Measurements from ENCODE around the gene TRNAU1AP.
"Not testable (repeated sequence)": the region's sequence is repeated elsewhere in the genome, so short reads cannot be mapped to it uniquely, and the experiment has no call there.

The TRNAU1AP gene

DNA sequence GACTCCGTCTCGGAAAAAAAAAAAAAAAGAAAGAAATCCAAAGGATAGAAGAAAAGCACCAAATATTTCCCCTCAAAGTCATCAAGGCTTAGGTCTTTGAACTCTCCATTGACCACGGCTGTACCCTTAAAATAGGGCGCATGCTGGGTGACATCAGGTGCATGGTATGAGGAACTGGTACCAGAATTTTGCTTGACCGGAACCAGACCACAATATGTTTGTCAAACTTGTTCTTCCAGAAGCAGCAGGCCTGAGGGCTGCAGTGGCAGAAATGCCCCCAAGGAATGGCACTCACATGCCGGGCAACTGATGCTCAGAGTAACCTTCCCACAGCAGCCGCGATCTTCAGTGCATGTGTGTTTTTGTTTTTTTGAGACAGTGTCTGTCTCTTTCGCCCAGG is 26.0 kb upstream of the TRNAU1AP start:
- DNase-seq (ENCODE audit: low spot score): no peak
- TF ChIP-seq, protein P1, sequence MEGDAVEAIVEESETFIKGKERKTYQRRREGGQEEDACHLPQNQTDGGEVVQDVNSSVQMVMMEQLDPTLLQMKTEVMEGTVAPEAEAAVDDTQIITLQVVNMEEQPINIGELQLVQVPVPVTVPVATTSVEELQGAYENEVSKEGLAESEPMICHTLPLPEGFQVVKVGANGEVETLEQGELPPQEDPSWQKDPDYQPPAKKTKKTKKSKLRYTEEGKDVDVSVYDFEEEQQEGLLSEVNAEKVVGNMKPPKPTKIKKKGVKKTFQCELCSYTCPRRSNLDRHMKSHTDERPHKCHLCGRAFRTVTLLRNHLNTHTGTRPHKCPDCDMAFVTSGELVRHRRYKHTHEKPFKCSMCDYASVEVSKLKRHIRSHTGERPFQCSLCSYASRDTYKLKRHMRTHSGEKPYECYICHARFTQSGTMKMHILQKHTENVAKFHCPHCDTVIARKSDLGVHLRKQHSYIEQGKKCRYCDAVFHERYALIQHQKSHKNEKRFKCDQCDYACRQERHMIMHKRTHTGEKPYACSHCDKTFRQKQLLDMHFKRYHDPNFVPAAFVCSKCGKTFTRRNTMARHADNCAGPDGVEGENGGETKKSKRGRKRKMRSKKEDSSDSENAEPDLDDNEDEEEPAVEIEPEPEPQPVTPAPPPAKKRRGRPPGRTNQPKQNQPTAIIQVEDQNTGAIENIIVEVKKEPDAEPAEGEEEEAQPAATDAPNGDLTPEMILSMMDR (IDR thresholded peaks at IDR 0.05; ENCODE audit: extremely low read depth, missing control alignments): no peak

DNA sequence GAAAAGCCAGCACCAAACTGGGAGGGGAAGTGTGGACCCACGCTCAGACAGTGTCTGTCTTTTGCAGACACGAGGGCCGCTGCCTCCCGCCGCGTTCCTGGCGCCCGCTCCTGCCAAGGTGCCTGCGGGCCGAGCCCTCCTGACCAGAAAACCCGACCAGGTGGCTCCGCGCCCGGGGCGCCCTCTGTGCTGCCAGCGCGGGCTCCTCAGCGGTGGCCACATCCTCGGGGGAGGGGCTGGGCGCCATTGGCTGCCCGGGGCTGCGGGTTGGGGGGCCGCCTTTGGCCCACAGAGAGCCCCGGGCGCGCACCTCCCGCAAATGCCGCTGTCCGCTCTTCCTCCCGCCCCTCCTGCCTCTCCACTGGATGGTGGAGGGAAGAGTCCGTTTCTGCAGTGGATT is 22.4 kb upstream of the TRNAU1AP start:
- peak; percentile 7 for DNase-seq (ENCODE audit: low spot score)
- TF ChIP-seq, protein P1 (IDR thresholded peaks at IDR 0.05; ENCODE audit: extremely low read depth, missing control alignments): no peak

DNA sequence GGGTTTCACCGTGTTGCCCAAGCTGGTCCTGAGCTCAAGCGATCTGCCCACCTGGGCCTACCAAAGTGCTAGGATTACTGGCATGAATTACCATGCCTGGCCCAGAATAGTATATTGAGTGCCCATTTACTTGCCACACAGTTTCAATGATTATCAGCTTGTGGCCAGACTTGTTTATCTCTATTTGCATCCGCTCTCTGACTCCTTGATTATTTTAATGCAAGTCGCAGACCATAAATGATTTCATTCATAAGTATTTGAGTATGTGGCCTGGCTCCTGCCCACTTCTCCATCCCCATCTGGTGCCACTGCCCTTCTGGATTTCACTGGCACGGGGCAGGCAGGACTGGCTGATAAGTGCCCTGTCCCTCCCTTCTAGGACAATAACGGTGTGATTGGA is 18.2 kb upstream of the TRNAU1AP start:
- DNase-seq (ENCODE audit: low spot score): peak; percentile 3
- TF ChIP-seq, protein P1 (IDR thresholded peaks at IDR 0.05; ENCODE audit: extremely low read depth, missing control alignments): no peak

DNA sequence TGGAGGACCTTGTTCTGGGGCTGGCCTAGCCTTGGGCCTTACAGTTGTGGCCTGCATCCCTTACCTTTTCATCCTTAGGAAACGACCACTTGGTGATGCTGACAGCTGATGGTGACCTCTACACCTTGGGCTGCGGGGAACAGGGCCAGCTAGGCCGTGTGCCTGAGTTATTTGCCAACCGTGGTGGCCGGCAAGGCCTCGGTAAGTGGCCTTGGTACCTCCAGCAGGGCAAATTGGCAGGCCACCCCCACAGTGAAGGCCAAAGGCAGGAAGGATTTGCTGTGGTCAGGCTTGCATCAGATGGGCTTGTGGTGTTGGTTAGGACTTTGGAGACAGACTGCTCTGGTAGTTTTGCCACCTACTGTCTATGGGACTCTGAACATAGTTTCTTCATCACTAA is 17.7 kb upstream of the TRNAU1AP start:
- DNase-seq (ENCODE audit: low spot score): peak; percentile 10
- TF ChIP-seq, protein P1 (IDR thresholded peaks at IDR 0.05; ENCODE audit: extremely low read depth, missing control alignments): no peak

DNA sequence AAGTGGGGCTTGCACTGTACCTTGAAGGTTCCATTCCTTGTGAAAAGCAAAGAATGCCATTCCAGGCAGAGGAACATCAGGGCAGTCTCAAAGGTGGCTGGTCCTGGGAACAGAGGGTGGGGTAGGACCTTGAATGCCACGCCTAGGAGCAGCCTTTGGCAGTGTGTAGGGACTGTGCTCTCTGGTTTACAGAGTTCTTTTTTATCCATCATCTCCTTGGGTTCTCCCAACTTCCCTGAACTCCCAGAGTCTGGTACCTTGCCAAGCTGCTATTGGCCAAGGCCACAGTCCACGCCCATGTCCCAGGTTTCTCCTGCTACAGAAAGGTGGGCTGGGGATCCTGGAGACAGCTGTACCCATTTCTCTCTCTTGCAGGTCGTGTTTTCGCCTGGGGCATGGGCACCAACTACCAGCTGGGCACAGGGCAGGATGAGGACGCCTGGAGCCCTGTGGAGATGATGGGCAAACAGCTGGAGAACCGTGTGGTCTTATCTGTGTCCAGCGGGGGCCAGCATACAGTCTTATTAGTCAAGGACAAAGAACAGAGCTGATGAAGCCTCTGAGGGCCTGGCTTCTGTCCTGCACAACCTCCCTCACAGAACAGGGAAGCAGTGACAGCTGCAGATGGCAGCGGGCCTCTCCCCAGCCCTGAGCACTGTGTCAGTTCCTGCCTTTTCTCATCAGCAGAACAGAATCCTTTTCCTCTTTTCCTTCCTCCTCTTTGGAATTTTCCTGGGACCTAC is 15.3 kb upstream of the TRNAU1AP start:
- TF ChIP-seq, protein P1 (IDR thresholded peaks at IDR 0.05; ENCODE audit: extremely low read depth, missing control alignments): no peak
- no peak for DNase-seq (ENCODE audit: low spot score)

DNA sequence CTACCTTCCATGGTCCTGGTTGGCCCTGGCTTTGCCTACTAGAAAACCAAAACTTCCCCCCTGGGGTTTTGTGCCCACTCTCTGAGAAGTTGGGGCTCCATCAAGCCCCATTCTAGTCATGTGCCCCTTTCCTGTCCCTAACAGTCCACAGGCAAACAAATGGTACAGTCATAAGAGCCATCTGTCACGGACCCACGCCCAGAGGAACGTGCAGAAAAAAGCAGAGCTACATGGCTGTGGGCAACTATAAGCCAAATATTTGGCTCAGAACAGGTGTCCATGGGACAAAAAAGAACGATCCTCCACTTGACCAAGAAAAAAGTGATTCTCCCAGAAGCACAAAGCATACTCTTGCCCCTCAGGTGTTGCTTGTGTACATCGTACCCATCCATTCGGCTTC is 14.6 kb upstream of the TRNAU1AP start:
- DNase-seq (ENCODE audit: low spot score): no peak
- TF ChIP-seq, protein P1 (IDR thresholded peaks at IDR 0.05; ENCODE audit: extremely low read depth, missing control alignments): no peak

DNA sequence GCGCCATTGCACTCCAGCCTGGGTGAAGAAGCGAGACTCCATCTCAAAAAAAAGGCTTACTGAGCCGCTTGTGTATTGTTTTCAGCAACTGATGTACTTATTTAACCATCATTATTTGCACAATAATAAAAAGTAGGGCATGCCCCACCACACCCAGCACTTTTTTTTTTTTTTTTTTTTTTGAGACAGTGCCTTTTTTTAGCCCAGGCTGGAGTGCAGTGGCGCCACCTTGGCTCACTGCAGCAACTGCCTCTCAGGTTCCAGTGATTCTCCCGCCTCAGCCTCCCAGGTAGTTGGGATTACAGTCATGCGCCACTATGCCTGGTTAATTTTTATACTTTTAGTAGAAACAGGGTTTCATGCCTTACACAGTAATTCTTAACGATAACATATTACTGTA is 12.2 kb upstream of the TRNAU1AP start:
- no peak for DNase-seq (ENCODE audit: low spot score)
- TF ChIP-seq, protein P1 (IDR thresholded peaks at IDR 0.05; ENCODE audit: extremely low read depth, missing control alignments): no peak

DNA sequence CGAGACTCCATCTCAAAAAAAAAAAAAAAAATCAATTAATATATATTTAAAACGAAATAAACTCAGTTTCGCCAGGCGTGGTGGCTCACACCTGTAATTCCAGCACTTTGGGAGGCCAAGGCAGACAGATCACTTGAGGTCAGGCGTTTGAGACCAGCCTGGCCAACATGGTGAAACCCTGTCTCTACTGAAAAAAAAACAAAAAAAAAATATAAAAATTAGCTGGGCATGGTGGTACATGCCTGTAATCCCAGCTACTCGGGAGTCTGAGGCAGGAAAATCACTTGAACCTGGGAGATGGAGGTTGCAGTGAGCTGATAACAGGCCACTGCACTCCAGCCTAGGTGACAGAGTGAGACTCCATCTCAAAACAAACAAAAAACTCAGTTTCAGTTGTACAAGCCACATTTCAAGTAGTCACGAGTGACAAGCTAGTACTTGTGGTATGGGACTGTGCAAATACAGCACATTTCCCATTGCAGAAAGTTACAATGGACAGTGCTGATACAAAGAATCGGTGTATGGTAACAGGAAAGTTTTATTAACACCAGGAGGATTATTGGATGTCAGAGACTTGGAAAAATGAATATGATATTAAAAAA is 11.4 kb upstream of the TRNAU1AP start:
- not testable (repeated sequence) for DNase-seq (ENCODE audit: low spot score)
